Superior temporal gyrus (tissue), 1 donor: Measurements from ENCODE around the gene CABLES2.
"Not testable (repeated sequence)": the region's sequence is repeated elsewhere in the genome, so short reads cannot be mapped to it uniquely, and the experiment has no call there.

ENCODE experiments used
- DNase-seq: peaks from one replicate; pipeline ENCODE4 v3.0.0-alpha.2; 2016; ENCODE audit errors: extremely low spot score

The CABLES2 gene

GRCh38 chr20:62388839-62389600 lies 18.1 kb downstream of the CABLES2 start:
- DNase-seq = no peak

DNA sequence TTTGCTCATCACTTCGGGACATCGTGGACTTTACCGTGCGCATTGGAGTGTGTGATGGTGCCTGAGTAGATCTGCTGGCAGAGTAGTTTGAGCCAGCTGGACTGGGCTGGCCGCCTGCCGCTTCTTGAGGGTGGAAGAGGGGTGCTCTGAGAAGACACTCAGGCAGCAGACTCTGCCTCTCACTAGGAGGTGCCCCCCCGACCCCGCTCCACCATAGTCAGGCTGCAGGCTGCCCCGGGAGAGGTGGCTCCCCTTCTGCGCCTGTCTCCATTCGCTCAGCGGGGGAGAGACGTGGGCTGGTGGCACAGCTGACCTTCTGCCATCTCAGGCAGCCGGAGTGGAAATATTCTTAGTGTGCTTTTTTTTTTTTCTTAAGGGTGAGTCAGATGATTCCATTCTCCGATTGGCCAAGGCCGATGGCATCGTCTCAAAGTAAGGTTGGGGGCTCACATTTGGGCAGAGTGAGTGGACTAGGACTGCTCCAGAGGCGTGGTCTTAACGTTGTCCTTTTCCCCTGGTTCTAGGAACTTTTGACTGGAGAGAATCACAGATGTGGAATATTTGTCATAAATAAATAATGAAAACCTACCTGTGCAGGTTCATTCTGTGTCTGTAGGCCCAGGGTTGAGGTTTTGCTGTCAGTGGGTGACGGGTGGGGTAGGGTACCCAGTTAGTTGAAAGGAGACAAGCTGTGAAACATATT lies 19.0 kb downstream of the CABLES2 start:
- no peak for DNase-seq

GRCh38 chr20:62387219-62387913 lies 19.7 kb downstream of the CABLES2 start:
- DNase-seq = no peak

DNA sequence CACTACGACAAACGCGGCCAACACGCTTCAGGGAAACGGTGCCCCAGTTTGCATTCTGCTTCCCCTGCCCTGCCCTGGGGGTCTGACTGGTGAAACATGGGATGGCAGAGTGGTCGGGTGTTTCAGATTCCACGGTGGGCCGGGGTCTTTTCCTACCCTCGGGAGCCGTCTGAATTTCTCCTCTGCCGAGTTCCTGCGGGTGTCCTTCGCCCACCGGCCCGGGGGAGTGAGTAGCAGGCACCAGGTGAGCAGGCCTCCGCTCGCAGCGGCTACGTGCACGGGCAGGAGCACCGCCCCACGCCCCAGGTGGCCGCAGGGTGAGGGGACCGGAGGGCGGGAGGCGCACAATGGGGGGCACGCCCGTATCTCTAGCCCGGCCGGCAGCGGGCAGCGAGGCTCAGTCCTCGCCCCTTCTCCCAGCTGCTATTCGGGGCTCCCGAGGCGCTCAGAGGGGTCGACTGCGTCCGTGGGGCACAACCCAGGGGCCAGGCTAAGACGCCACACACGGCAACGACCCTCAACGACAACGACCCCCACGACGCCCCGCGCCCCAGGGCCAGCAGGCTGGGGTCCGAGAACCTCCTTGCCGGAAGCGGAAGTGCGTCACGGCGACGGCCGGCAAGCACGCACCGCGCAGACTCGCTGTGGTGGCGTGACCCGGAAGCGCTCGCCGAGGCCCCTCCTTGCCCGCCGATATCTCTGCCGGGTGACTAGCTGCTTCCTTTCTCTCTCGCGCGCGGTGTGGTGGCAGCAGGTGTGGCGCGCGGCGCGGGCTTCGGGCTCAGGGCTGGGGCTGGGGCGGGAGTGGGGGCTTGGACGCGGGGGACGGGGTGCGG lies 20.5 kb downstream of the CABLES2 start, which contains the start of gene RPS21:
Gene RPS21 (plus strand): TSS at position 721 of the 836 bp plus-strand sequence. CDS start 236 bp downstream, outside the sequence.
- DNase-seq = peak; percentile 91

- peak; percentile 79 for DNase-seq
Observed at GRCh38 chr20:62382306-62383198, 24.5 kb downstream of the CABLES2 start.

- DNase-seq = no peak
Observed at GRCh38 chr20:62381842-62382241, 25.2 kb downstream of the CABLES2 start.

DNA sequence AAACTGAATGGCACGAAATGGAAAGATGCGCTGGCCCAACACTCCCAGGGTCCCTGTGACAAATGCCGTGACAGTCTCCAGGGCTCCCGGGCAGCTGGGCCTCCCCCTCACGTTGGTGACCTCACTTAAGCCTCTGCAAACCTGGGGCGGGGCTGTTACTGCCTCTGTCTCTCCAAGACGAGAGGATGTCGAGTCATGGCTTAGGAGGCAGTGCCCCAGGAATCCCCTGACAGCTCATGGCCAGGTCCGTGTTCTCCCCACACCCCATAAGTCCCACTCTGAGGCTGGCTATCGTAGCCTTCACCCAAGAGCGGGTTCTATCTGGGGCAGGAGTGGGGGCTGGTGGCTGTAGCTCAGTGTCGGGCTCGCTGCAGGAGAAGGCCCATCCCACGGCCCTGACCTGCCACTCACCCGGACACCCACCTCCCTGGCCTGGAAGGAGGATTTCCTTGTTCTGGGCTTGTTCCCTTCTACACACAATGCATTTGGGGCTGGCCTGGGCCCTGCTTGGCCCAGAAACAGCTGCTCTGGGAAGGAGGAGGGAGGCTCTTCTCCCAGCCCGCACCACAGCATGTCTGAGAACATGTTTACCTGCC lies 25.8 kb downstream of the CABLES2 start:
- DNase-seq = no peak

DNA sequence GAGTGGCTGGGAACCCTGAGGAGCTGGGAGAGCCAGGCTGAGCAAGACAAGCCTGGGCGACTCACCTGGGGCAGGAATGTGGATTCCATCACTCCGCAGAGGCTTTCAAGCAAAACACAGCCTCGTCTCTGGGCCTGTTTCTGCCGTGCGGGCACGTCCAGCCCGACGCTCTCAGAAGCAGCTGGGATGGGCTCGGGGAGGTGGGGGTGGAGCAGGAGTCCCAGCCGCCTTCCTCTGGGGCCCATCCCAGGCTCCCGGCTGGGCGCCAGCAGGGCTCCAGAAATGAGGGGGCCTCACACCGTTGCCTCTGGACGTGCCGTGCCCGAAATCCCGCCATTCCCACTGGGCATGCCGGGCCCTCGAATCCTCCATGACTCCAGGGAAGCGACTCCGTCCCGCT lies 28.9 kb downstream of the CABLES2 start:
- DNase-seq = no peak

DNA sequence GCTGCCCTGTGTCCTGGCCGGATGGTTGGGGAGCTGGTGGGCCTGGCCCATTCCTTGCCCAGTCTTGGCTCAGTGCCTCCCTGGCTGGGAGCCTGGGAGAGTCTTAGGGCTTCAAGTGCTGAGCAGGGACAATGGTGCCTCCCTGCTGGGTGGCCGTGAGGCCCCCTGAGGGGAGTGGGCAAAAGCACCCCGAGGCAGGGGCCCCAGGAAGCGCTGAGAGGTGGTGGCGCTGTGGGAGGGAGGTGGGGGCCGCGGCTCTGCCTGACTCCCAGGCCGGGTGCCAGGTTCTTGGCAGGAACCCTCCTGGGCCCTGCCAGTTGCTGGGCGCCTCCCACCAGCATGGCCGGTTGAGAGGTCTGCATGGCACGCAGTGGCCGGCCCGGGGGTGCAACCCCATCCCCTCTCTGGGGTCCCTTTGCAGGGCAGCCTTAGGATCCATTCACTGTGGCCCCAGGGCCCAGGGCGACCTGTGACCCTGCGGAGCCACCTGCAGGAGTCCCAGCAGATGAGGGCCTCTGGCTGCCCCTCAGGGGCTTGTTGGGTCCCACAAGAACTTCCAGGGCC lies 29.4 kb downstream of the CABLES2 start:
- no peak for DNase-seq

- no peak for DNase-seq
Observed at GRCh38 chr20:62377064-62377461, 30.0 kb downstream of the CABLES2 start.

GRCh38 chr20:62376112-62377063 lies 30.7 kb downstream of the CABLES2 start:
- no peak for DNase-seq

DNA sequence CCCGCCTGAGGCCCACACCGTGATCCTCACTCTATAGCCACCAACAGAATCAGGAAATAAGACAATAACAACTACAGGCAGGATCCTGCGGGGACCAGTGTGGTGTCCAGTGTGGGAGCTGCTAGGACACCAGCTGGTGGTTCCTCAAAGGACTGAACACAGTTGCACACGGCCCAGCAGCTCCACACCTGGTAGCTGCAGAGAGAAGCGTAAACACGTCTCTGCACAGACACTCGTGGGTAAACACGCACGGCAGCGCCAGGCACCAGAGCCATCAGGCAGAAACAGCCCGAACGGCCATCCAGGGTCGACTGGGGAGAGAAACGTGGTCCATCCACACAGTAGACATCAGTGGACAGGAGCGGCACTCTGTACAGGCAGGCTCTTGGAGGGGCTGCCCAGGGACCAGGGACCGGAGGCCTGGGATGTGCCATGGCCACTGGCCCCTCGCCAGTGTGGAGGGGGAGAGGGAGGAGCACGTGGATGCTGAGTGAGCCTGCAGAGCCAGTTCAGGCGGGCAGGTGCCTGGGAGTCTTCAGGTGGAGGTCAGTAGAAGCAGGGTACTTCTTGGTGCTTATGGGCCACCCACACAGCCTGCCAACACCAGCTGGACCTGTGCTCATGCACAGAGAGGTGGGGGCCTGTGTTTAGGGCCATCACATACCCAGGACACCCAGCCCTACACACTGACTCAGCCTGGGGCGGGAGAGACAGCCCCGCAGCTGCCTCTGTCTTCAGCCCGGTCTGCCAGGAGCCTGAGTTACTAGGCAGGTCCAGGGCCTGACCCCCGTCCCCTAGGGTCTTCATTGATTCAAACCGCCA lies 32.5 kb downstream of the CABLES2 start:
- no peak for DNase-seq

DNA sequence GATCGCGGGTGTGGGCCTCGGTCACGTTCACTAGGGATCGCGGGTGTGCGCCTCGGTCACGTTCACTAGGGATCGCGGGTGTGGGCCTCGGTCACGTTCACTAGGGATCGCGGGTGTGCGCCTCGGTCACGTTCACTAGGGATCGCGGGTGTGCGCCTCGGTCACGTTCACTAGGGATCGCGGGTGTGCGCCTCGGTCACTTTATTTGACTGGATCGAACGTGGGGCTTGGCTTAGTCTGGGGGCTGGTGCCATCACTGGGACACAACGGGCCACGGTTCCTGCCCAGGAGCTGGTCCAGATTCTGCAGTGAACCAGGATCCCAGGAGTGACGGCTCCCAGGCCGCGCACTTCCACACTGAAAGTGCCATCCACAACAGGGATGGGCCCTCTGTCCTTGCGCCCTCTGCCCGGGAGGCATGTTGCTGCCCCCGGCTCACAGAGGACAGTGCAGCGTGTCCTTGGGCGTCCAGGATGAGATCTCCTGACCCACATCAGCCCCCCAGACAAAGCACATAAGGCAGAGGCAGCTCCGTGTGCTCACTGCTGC lies 33.4 kb downstream of the CABLES2 start:
- not testable (repeated sequence) for DNase-seq

DNA sequence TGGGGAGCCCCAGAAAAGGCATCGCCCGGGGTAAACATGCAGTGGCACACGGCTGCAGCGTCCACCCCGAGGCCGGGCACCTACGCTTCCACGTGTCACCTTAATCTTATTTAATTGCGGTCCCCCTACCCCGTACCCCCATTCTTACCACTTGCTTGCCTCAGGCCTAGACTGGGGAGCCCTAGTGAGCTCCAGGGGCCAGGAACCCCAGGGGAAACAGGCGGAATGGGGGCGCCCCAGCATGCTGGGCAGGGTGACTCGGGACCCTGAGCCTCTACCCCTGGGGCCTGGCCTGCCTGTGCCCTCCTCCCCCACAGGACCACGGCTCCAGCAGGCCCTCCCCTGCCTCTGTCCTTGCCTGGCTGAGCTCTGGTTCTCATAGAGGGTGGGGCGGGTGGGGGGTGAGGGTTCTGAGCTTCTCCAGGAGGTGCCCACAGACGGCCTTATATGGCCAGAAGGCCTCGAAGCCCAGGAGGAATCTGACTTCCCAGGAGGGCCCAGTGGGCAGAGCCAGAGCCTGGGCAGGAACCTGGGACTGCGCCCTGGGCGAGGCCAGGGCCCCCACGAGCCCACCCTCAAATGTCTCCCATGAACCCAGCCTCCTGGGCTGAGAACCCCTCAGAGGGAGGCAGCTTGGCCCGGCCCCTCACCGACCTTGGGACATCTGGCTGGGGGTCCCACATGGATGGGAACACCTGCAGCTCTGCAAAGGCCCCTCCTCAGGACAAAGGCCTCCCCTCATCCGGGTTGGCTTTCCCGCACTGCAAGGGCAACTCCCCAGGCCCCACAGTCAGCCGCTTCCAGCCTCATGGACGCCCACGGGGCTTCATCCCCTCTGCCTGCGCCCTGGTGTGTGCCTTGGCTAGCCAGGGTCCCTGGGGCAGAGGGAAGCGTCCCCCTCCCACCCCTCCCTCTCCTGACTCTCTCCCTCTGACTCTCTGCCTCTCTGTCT lies 34.8 kb downstream of the CABLES2 start:
- no peak for DNase-seq

DNA sequence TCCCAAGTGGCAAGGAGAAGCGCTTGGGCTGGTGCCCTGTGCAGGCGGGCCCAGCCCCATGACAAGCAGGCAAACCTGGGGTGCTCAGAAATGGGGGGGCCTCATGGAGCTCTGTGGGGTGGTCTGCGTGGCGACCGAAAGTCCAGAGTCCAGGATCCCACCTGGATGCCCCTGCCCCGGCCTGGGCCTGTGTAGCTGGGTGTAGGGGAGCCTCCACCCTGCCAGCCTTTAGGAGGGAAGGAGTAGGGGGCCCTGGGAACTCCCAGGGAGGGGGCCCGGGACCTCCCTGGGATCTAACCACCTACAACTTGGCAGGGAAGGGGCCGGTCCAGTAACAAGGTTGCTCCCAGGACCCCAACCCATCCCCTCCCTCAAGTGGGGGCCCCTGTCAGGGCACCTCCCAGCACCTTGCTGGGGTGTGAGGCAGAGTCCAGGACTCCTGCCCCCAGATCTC lies 35.5 kb downstream of the CABLES2 start:
- no peak for DNase-seq
